Germinal center (tissue), 1 donor: Measurements from ENCODE around the gene TERT.
"Not testable (repeated sequence)": the region's sequence is repeated elsewhere in the genome, so short reads cannot be mapped to it uniquely, and the experiment has no call there.

Experiments
- DNase-seq: peaks from one replicate; pipeline ENCODE4 v3.0.0; 2012; ENCODE audit warnings: mixed read lengths, low spot score

TERT gene

DNA sequence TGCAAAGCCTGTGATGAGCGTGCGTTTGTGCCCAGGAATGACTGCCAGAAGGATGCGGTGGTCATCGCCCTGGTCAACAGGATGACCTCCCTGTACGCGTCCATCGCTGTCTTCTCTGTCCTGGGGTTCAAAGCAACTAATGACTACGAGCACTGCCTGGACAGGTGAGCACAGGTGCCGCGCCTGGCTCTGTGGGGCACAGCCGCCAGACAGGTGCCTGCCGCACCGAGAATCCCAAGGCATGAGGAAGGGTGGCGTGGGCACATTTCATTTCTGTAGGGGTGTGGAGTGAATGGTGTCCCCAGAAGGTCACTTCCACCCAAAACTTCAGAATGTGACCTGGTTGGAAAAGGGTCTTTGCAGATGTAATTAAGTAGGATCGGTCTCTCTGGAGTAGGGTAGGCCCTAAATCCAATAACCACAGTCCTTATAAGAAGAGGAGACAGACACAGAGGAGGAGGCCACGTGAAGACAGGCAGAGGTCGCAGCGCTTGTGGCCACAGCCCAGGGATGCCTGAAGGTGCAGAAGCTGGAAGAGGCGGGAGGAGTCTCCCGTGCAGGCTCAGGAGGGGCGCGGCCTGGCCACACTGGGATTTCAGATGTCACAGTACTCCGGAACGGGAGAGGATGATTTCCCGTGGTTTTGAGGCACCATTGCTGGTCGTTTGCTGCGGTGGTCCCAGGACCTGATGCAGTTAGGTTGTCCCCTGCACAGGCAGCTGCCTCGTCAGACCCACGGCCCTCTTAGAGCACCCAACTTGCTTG, 54.2 kb downstream of the TERT start:
- no peak for DNase-seq

DNA sequence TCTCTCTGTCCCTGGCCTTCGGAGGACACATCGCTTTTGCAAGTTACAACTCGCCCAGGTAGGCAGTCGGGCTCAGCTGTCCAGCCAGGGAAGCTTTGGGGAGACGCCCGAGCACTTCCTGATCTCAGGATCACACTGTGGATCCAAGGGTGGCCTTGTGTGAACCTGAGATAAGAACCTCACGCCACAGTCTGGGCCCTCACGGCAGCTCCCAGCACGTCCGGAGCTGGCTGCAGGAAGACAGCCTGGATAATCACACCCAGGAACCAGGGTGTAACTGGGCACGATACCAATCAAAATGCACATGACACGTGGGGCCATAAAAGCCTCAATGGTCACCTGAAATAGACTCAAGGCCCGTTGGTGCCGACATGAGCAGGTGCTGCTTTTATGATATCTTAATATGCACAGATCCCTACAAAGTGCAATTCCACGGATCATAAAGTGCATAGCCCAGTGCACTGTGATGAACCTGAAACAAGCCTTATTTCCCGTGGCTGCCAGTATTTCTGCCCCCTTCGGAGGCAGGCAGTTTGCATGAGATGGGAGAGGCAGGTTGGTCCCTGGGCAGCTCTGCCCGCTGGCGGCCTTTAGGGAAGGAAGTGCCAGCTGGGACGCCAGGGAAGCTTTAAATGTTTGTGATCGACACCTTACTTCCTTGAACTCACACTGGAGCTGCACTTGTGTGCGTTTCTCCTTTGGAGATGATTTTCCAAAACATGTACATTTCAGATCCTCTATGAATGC, 55.2 kb downstream of the TERT start:
- no peak for DNase-seq

DNA sequence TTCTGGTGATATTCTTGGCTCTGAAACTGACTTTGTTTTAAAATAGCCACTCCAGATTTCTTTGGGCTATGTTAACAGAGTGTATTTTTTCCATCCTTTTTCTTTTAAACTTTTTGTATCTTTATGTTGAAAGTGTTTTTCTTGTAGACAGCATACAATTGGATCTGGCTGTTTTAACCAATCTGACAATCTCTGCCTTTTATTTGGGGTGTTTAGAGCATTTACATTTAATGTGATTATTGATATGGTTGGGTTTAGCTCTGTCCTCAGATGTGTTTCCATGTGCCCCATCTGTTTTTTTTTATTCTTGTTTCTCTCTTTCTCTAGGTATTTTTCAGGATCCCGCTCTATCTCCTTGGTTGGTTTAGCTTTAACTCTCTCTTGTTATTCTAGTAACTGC, 59.0 kb downstream of the TERT start:
- no peak for DNase-seq

DNA sequence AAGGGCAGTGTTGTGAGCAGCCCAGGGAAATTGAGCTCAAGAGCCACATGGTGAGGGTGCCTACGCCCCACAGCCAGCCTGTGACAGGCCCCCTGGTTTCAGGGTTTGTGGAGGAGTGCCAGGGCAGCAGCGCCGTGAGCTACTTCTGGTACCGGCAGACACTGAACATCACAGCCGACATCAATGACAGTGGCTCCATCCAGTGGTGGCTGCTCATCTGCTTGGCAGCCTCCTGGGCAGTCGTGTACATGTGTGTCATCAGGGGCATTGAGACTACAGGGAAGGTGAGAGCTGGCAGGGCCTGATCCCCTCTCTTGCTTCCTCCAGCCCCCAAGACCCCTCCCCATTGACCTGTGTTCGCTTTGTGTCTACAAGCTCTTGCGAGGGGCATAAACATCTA, 59.5 kb downstream of the TERT start:
- DNase-seq, result no peak

DNA sequence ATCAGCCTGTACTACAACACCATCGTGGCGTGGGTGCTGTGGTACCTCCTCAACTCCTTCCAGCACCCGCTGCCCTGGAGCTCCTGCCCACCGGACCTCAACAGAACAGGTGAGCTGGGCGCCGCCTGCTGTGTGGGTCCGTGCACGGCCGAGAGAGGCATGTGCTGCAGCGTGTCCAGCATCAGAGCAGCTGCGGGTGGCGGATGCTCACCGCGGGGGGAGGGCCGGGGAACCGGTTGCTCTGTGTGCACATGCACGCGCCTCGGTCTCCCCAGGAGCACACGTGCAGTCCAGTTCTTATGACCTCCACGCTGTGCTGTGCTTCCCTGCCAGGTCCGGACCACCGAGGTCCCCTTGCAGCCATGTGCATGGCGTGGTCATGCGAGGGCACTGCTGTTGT, 62.1 kb downstream of the TERT start:
- no peak for DNase-seq

DNA sequence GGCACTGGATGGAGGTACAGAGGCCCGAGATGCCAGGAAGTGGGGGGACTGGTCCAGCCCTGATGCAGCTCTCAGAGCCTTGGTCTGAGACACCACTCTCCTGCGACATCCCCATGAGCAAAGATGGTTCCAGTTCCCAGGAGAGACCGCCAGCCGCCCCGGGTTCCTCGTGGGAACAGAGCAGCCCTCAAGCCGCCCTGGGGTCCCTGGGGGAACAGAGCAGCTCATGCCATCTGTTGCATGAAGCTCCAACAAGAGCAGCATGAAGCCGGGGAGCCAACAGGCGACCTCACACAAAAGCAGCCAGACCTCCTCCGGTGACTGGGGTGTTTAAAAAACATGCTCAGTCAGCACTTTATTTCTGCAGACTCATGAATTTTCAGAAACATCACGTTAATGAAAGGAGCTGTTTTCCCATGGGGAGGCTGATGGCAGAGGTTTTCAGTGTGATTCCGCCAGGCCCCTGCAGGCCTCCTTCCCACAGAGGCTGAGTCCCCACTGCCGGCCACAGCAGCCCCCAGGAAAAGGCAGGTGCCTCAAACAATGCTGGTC, 63.4 kb downstream of the TERT start:
- no peak for DNase-seq

DNA sequence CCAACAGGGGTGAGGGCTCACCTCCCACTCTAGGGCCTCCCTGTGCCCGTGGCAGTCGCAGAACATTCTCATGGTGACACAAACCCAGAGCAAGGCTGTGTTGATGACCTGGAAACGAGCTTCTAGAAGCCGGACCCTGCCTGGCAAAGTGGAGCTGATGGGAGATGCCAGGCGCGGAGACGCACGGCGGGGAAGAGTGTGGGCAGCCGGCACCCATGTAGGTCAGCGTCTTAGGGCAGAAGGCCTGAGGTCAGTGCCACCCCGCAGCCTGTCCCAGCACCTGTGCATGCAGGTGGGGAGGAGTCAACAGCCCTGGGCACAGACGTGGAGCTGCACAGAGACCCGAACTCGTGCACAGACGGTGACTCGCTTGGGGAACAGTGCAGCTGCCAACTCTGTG, 64.3 kb downstream of the TERT start:
- no peak for DNase-seq

DNA sequence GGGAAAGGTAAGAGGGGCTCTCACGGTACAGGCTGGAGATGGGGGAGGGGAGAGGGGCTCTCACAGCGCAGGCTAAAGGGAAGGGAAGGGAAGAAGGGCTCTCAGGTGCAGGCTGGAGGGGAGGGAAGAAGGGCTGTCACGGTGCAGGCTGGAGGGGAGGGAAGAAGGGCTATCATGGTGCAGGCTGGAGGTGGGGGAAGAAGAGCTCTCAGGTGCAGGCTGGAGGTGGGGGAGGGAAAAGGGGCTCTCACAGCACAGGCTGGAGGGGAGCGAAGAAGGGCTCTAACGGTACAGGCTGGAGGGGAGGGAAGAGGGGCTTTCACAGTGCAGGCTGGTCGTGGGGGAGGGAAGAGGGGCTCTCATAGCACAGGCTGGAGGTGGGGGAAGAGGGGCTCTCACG, 65.0 kb downstream of the TERT start:
- no peak for DNase-seq

DNA sequence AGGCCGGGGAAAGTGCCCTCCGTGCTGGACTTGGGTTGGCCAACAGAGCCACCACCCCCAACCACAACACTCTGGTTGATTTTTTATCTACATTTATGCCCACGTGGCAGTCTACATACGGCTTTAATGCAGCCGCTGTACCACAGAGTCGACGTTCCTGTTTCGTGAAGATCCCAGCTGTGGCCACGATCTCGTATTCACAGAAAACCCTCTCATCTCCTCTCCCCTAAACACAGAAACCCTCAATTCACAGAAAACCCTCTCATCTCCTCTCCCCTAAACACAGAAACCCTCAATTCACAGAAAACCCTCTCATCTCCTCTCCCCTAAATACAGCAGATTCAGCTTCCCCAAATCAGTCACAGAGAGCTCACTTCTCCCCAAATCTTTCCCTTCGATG, 65.8 kb downstream of the TERT start:
- DNase-seq, result not testable (repeated sequence)

DNA sequence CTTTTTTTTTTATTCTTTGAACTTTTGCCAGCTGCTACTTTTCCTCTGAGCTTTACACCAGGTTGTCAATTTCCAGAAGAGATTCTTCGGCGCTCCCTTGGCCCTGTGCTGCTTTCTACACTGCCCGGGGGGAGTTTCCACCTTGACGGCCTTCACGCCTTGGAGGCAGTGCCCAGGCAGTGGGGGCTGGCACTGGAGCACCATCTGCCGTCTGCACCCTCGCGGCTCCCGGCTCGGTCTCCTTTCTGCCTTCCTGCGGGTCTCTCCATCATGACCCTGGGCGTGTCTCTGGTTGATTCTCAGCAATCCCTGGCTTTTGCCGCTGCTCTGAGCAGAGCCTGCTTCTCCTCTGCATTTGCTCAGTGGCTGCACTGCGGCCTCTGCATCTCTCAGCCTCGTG, 66.7 kb downstream of the TERT start:
- DNase-seq, result no peak

DNA sequence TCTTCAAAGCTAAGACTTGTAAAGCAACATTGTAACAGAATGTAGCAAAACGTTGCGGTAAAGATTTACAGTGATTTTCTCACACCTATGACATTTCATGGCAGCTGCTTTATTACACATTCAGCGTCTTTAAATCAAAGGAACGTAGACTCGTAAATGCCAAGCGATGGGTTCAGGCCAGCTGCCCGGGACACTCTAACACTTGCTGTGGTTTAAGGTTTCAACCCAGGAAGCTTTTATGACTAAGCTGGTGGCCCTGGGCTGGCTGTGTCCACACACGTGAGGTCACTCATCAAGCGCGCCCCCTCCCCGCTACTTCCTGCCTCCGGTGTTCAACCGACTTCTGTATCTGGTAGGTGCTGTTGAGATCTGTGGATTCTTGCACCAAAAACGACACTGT, 67.2 kb downstream of the TERT start:
- no peak for DNase-seq

DNA sequence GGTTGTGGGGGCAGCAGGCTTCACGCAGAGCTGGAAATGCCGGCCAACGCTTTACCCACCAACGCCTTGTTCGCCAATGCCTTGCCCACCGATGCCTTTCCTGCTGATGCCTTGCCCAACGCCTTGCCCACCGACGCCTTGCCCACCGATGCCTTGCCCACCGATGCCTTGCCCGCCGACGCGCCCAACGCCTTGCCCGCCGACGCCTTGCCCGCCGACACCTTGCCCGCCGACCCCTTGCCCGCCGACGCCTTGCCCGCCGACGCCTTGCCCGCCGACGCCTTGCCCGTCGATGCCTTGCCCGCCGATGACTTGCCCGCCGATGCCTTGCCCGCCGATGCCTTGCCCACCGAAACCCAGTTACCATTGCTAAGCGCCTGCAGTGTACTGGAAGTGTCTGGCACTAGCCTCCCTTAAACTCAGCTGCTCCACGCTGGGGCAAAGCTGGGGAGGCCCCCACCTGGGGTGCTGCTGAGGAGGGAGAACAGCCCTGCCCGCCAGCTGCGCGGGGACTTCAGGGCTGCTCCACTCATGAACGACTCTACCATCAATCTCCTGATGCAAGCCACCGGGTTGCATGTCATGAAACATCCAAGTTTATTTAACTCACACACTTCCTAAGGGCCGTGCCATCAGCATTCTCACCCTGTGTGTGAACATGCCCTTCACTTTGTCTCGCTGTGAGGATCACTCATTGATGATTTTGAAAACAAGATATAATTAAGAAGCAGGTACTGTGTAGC, 67.9 kb downstream of the TERT start:
- DNase-seq, result no peak

DNA sequence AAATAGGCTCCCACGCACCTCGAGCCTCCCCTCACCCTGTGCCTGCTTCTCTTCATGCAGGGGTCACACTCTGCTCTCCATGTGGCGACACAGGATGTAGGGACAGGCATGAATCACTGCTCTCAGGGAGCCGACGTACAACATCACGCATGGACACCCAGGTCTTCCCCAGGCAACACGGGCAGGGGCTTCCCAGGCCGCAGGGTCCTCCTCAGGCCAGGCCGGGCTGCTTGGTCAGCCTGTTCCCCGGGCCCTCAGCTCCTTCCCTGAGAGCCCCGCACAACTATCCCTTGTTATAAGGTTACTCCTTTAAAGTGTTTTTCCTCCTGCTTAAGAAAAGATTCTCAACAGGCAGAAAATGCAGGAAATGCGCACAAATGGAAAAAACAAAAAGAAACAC, 68.6 kb downstream of the TERT start:
- DNase-seq, result no peak

DNA sequence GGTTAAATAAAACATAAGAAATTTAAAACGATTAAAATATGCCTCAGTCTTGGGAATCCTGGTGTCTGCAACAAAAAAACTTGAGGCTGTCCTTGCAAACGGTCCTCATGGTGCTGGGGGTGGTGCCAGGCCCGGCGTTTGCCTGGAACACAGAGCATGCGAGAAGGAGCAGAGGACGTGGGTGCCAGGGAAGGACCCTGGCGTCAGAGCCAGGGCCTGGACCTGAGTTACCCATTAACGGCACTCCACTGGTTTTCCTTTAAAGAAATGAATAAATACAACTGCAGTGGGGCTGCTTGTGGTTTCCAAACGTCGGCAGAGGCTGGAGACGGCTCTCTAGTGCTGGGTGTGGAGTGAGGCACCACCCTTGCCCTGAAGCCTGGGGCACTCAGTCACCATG, 69.8 kb downstream of the TERT start, which contains the start of gene SLC6A18:
Gene SLC6A18 (plus strand): TSS at position 301 of the 400 bp plus-strand sequence. CDS start 97 bp downstream, at position 398.
- DNase-seq, result no peak

DNA sequence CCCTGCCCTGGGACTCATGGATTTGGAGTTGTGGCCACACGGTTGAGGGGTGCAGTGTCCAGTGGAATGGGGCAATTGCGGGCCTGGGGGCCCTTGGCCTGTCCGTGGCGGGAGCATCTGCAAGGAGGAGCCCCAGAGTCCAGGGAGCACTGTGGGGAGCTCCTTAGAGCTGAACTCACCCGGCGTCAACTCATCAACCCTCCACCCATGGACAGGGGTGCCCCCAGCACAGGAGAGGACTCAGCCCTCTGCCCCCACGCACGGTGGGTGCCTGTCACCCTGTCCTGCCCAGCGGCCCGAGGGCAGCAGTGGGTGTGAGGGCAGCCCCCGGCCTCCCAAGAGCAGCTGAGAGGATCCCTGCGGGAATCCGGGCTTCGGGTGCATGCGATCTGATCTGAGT, 70.2 kb downstream of the TERT start:
- DNase-seq, result no peak

DNA sequence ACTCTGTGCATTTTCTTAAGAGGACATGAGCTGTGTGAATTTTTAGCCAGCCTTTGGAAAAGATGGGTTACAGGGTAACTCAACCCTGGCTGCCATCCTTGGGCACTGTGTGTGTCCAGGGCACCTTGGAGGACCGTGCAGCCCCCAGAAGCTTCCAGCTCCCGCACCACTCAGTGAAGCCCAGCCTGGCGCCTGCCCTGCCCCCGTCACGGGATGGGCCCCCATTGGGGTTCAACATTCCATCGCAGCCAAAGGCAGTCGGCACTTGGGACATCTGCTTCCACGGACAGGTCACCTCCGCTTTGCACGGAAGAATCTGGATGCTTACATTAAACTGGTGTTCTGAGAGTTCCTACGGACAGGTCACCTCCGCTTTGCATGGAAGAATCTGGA, 71.6 kb downstream of the TERT start:
- no peak for DNase-seq

DNA sequence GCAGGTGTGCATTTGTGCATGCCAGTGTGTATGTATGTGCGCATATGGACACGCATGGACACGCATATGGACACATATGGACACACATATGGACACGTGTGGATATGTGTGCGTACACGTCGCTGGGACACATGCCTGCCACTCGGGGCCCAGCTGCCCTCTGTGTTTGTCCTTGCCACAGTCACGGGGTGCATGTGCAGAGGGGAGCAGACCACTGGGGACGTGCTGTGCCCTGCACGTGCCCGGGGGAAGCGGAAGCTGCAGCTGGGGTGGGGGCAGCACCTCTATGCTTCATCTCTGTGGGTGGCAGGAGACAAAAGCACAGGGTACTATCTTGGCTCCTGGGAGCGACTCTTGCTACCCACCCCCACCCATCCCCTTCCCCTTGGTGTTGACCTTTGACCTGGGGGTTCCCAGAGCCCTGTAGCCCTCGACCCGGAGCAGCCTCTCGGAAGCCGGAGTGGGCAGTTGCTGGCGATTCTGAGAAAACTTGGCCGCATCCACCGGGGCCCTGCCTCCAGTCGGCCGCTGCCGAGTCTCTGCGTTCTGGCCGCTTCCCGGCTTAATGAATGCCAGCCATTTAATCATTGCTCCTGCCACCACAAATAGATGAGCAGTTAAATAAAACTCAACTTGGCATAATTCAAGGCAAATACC, 72.1 kb downstream of the TERT start:
- DNase-seq, result no peak

DNA sequence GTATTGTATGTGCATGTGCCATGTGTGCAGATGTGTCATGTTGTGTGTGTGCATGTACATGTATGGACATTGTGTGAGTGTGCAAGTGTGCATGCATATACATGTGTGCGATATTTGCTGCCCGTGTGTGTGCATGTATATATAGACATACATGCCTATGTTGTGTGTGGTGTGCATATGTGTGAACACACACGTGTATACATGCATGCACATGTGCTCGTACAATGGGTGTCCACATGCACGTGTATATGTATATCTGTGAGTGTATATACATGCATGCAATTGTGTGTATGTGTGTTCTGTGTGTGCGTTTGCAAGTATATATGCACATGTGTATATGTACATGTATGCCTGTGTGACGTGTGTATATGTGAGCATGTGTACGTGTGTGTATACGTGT, 72.7 kb downstream of the TERT start:
- DNase-seq, result no peak

DNA sequence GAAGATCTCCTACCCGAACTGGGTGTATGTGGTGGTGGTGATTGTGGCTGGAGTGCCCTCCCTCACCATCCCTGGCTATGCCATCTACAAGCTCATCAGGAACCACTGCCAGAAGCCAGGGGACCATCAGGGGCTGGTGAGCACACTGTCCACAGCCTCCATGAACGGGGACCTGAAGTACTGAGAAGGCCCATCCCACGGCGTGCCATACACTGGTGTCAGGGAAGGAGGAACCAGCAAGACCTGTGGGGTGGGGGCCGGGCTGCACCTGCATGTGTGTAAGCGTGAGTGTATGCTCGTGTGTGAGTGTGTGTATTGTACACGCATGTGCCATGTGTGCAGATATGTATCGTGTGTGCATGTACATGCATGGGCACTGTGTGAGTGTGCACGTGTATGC, 73.1 kb downstream of the TERT start:
- no peak for DNase-seq

DNA sequence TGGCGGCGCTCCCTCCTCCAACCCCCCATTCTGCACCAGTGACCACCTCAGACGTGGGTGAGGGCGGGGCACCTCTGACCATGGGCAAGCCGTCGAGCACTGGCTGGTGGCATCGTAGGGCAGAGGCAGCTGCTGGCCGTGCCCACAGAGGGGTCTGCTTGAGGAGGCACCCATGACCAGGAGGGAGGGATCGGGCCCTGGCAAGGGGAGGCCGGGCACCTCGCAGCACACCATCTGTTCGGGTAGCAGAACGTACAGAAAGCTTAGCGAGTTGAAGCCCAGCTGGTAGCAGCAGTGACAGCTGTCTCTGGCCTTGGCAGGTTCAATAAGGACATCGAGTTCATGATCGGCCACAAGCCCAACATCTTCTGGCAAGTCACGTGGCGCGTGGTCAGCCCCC, 74.0 kb downstream of the TERT start:
- DNase-seq, result no peak

DNA sequence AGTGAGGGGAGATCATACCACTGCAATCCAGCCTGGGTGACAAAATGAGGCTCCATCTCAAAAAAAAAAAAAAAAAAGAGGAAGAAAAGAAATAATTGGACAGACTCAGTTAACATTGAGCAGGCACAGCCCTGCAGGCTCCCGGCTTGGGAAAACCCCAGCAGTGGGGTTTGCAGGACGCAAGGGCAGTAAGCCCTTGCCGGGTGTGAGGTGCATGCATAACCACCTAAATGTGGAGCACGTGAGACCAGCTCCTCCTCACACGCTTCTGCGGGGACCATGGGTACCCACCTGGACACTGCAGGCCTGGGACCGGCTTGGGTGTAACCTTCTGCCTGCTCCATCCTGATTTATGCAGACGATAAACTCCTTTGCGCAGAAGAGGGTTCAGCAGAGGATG, 74.5 kb downstream of the TERT start:
- no peak for DNase-seq

DNA sequence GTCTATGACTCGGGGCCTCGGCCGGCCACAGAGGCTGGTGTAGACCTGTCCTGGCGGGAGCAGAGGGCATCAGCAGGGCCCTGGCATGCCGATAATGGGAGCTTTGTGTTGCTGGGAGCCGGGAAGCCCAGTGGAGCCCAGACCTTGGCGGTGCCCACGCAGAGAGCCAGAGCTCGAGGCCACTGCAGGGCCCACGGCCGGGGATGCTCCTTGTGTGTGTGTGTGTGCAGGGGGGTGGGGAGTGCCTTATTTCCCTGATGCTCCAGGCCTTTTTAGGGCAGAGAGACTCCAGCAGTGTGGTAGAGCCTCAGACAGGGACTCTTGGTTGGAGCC, 75.1 kb downstream of the TERT start:
- DNase-seq, result no peak
